C4-2B (cell line): Measurements from ENCODE around the gene FMR1.

Source experiments
- H3K27ac ChIP-seq: fragments of 450-650 bp; 2 replicates; pipeline ENCODE4 v1.5.1; 2017
- CTCF ChIP-seq: fragments of 450-650 bp; conservative IDR thresholded peaks from 2 replicates; pipeline ENCODE4 v1.5.1; 2017; ENCODE audit warnings: mild to moderate bottlenecking
- ZFX ChIP-seq: fragments of 450-650 bp; IDR thresholded peaks from 2 replicates; pipeline ENCODE4 v1.6.1; 2017

The FMR1 gene

GRCh38 chrX:147891896-147892295, 19.8 kb upstream of the FMR1 start:
- TF ChIP-seq ZFX = no peak
- no peak for TF ChIP-seq CTCF
- no peak overlapping the region for H3K27ac ChIP-seq

- H3K27ac ChIP-seq = no peak overlapping the region
- no peak for TF ChIP-seq CTCF
Observed at GRCh38 chrX:147893741-147894140, 18.0 kb upstream of the FMR1 start.

- TF ChIP-seq CTCF = no peak
- no peak for TF ChIP-seq ZFX
- H3K27ac ChIP-seq = no peak overlapping the region
Observed at GRCh38 chrX:147894366-147894963, 17.3 kb upstream of the FMR1 start.

GRCh38 chrX:147897117-147897516, 14.6 kb upstream of the FMR1 start:
- TF ChIP-seq CTCF (no peak), ZFX (no peak)
- no peak overlapping the region for H3K27ac ChIP-seq

- H3K27ac ChIP-seq = no peak overlapping the region
- TF ChIP-seq ZFX (no peak), CTCF (no peak)
Observed at GRCh38 chrX:147898951-147899350, 12.8 kb upstream of the FMR1 start.

GRCh38 chrX:147899379-147900114, 12.2 kb upstream of the FMR1 start:
- H3K27ac ChIP-seq = no peak overlapping the region
- no peak for TF ChIP-seq ZFX
- TF ChIP-seq CTCF = no peak

GRCh38 chrX:147900349-147900748, 11.4 kb upstream of the FMR1 start:
- TF ChIP-seq ZFX (no peak), CTCF (no peak)
- H3K27ac ChIP-seq = no peak overlapping the region
